GM18951 (cell line): ENCODE measurements around the gene CNTN4.
"Not testable (repeated sequence)": the region's sequence is repeated elsewhere in the genome, so short reads cannot be mapped to it uniquely, and the experiment has no call there.

Experiments used
- POLR2A ChIP-seq: IDR thresholded peaks from 4 replicates; pipeline ENCODE4 v1.6.1; 2011; ENCODE audit warnings: mild to moderate bottlenecking; ENCODE audit not compliant: insufficient read length, insufficient read depth; ENCODE audit errors: extremely low read depth
- in situ Hi-C: fragments of 300-500 bp; cut with MboI; formaldehyde crosslinking; loops from one replicate; pipeline ENCODE4 v1.12.0; 2022; ENCODE audit warnings: low sequenced_read_pairs, mixed read lengths, inconsistent platforms; ENCODE audit not compliant: unreplicated experiment

Gene CNTN4

GRCh38 chr3:2495746-2496145 lies 397.1 kb downstream of the CNTN4 start:
- in situ Hi-C loops = no loop called here
- no peak for TF ChIP-seq POLR2A

GRCh38 chr3:2504912-2505311 lies 406.2 kb downstream of the CNTN4 start:
- in situ Hi-C loops = no loop called here
- TF ChIP-seq POLR2A = no peak

- TF ChIP-seq POLR2A = no peak
- in situ Hi-C loops = no loop called here
Observed at GRCh38 chr3:2506776-2507175, 408.1 kb downstream of the CNTN4 start.

- in situ Hi-C loops = no loop called here
- no peak for TF ChIP-seq POLR2A
Observed at GRCh38 chr3:2510591-2511145, 412.0 kb downstream of the CNTN4 start.

- in situ Hi-C loops = no loop called here
- TF ChIP-seq POLR2A = no peak
Observed at GRCh38 chr3:2511356-2511755, 412.7 kb downstream of the CNTN4 start.

GRCh38 chr3:2512881-2513280 lies 414.2 kb downstream of the CNTN4 start:
- no peak for TF ChIP-seq POLR2A
- in situ Hi-C loops = no loop called here

GRCh38 chr3:2513986-2514385 lies 415.3 kb downstream of the CNTN4 start:
- TF ChIP-seq POLR2A = no peak
- in situ Hi-C loops = no loop called here

- in situ Hi-C loops = no loop called here
- TF ChIP-seq POLR2A = no peak
Observed at GRCh38 chr3:2516762-2517441, 418.2 kb downstream of the CNTN4 start.

GRCh38 chr3:2517500-2518172 lies 419.0 kb downstream of the CNTN4 start:
- TF ChIP-seq POLR2A = no peak
- in situ Hi-C loops = no loop called here

- TF ChIP-seq POLR2A = no peak
- in situ Hi-C loops = no loop called here
Observed at GRCh38 chr3:2523281-2523836, 424.7 kb downstream of the CNTN4 start.

GRCh38 chr3:2525968-2526367 lies 427.3 kb downstream of the CNTN4 start:
- in situ Hi-C loops = no loop called here
- no peak for TF ChIP-seq POLR2A

GRCh38 chr3:2526926-2527325 lies 428.3 kb downstream of the CNTN4 start:
- in situ Hi-C loops = no loop called here
- TF ChIP-seq POLR2A = no peak

- in situ Hi-C loops = not testable (repeated sequence)
Observed at GRCh38 chr3:2527328-2527727, 428.7 kb downstream of the CNTN4 start.

GRCh38 chr3:2534767-2535166 lies 436.1 kb downstream of the CNTN4 start:
- in situ Hi-C loops = not testable (repeated sequence)
